Spinal cord (tissue), 10 donors: ENCODE results near the gene FXYD6. TPM values are rescaled to one million over a fixed set of nuclear protein-coding genes. Genes with fewer than 3 reads are reported as not detected.

Experiments used
- DNase-seq, 6 donors: peaks; one replicate each; pipeline versions ENCODE4 v3.0.0 to v3.0.0-alpha.2; 2013 to 2015; ENCODE audit warnings: low spot score in 6 of 6, low read depth in 4 of 6
- H3K27ac ChIP-seq: one replicate; pipeline ENCODE4 v1.5.1; 2013; ENCODE audit warnings: low read depth, low read length, control low read depth
- H3K27me3 ChIP-seq: one replicate; pipeline ENCODE4 v1.6.1; 2013; ENCODE audit warnings: low read length; ENCODE audit not compliant: control insufficient read depth, insufficient read depth
- H3K36me3 ChIP-seq: one replicate; pipeline ENCODE4 v1.6.1; 2013; ENCODE audit warnings: low read length; ENCODE audit not compliant: control insufficient read depth, insufficient read depth
- H3K4me1 ChIP-seq: one replicate; pipeline ENCODE4 v1.6.1; 2013; ENCODE audit warnings: low read length; ENCODE audit not compliant: control insufficient read depth, insufficient read depth
- H3K4me3 ChIP-seq: one replicate; pipeline ENCODE4 v1.5.1; 2013; ENCODE audit warnings: low read depth, low read length, control low read depth
- H3K9me3 ChIP-seq: one replicate; pipeline ENCODE4 v1.6.1; 2013; ENCODE audit warnings: low read length; ENCODE audit not compliant: control insufficient read depth, insufficient read depth
- WGBS: methylation state at CpG from one replicate; pipeline ENCODE4 v1.1.5; 2013; ENCODE audit warnings: missing lambda C conversion rate; ENCODE audit not compliant: insufficient coverage; 5-methylcytosine and 5-hydroxymethylcytosine counted together
- polyA plus RNA-seq, 2 donors: library from polyadenylated mRNA; unstranded; fragments of 120-200 nt; gene quantifications; one replicate each; pipeline ENCODE4 v1.2.1, GENCODE V29; 2013; ENCODE audit not compliant: insufficient read length in 2 of 2
- total RNA-seq, 2 donors: library from RNA; depleted of rRNA in 1 of 2; stranded (reverse); fragments of 120-200 nt in 1 of 2; fragments of >200 nt in 1 of 2; gene quantifications; one replicate each; pipeline versions ENCODE4 v1.2.3 to v1.2.4, GENCODE V29; 2013 to 2014
- donor health status: healthy.

Gene FXYD6
- total and polyA plus RNA-seq, 4 donors: 98.7 to 772 (median 490) TPM

GRCh38 chr11:117805045-117805444 is 71.4 kb downstream of the FXYD6 start:
- no peak for DNase-seq
- Histone ChIP-seq H3K27ac (no peak overlapping the region), H3K4me1 (peaks cover 12% of the 10 kb centered on the region), H3K9me3 (no peaks in the 10 kb centered on the region), H3K36me3 (peaks cover 2% of the 10 kb centered on the region), H3K4me3 (no peak overlapping the region), H3K27me3 (peaks cover 5% of the 10 kb centered on the region)
- no CpG with 5 or more reads among the region's 1 CpG for WGBS

GRCh38 chr11:117803896-117804295 is 72.6 kb downstream of the FXYD6 start:
- Histone ChIP-seq H3K27ac (no peak overlapping the region), H3K36me3 (peaks cover 2% of the 10 kb centered on the region), H3K27me3 (peaks cover 3% of the 10 kb centered on the region), H3K4me1 (peaks cover 5% of the 10 kb centered on the region), H3K9me3 (no peaks in the 10 kb centered on the region), H3K4me3 (no peak overlapping the region)
- WGBS: 95% methylated on average over 8 of the region's 8 CpGs
- no peak for DNase-seq

DNA sequence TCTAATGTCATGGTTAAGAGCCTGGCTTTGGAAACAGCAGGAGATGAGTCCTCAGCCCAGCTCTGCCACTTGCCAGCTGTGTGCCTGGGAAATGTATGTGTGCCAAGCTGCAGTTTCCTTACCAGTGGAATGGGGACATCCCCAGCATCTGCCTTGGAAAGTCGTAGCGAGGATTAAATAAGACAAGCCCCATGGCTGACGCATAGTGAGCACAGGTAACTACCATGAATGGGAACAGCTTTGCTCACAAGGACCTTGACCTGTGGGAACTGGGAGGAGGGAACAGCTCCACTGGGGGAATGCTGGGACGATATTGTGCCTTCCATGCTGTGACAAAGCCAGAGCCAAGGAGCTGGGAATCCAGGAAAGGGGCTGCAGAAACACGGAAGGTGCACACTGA is 76.8 kb downstream of the FXYD6 start:
- Histone ChIP-seq H3K4me1 (peaks cover 21% of the 10 kb centered on the region), H3K27me3 (peaks cover 29% of the 10 kb centered on the region), H3K36me3 (no peaks in the 10 kb centered on the region), H3K27ac (no peak overlapping the region), H3K4me3 (no peak overlapping the region), H3K9me3 (no peaks in the 10 kb centered on the region)
- peak in 1 of 6 donors; percentile 49 for DNase-seq
- WGBS: 48% methylated on average over 5 of the region's 5 CpGs

DNA sequence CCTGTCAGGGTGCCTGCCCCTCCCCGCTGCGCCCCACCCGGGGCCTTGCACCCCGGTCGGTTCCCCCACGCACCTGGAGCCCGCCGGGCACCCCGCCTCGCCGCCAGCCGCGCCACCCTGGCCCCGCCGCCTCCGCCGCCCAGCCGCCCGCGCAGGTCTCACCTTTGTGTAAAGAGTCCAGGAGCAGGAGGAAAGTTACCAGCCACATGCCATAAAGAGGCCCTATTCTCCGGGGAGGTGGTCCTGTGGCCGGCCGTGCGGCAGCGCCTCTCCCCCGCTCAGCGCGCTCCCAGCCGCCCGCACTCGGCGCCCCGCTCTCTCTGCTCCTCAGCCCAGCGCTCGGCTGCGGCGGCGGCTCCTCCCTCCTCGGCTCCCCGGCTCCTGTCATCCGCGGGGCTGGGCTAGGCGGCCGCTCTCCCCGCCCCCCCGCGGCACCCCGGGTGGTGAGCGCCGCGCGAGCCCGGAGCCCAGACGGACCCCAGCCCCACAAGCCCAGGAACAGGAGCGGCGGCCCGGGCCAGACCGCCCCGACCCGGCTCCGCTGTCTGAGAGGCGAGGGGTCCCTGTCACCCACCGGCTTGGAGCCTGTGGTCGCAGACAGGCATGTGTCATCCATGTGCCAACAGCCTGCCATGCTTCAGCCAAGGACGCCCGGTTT is 79.5 kb downstream of the FXYD6 start, which contains the start of gene DSCAML1:
DSCAML1 (minus strand) TSS at position 345 of the 658 bp plus-strand sequence; CDS start at position 208, 137 bp downstream.
- Histone ChIP-seq H3K27me3 (peaks cover 49% of the 10 kb centered on the region), H3K9me3 (no peaks in the 10 kb centered on the region), H3K36me3 (no peaks in the 10 kb centered on the region), H3K4me3 (peak within 1 kb of the TSS; percentile 52), H3K27ac (peak within 1 kb of the TSS; percentile 52), H3K4me1 (peaks cover 42% of the 10 kb centered on the region)
- DNase-seq: peak in 2 of 6 donors; percentile 79 to 80
- WGBS: under 1% methylated on average over 66 of the region's 66 CpGs

DNA sequence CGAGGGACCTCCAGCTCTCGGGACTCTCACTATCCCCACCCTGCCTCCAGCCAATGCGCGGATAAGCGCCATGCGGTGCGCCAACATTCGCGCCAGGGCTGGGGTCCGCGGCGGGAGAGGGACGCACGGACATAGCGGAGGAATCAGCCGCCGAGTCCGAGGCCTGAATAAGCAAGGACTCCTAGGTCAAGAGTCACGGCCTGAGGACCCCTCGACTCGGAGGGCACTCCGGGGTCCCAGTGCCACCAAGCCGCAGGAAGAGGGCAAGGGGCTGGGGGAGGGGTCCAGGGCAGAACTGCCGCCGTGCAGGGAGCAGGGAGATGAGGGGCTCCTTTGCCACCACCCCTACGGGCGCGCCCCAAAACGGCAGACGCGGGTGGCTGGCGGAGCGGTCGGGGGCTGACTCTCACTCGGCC is 80.0 kb downstream of the FXYD6 start:
- no peak for DNase-seq
- no peak overlapping the region for H3K27ac ChIP-seq
- H3K27me3 ChIP-seq: peaks cover 49% of the 10 kb centered on the region
- H3K9me3 ChIP-seq: no peaks in the 10 kb centered on the region
- peaks cover 44% of the 10 kb centered on the region for H3K4me1 ChIP-seq
- H3K4me3 ChIP-seq: peak overlapping the region; percentile 52
- H3K36me3 ChIP-seq: no peaks in the 10 kb centered on the region
- WGBS: under 1% methylated on average over 35 of the region's 35 CpGs

DNA sequence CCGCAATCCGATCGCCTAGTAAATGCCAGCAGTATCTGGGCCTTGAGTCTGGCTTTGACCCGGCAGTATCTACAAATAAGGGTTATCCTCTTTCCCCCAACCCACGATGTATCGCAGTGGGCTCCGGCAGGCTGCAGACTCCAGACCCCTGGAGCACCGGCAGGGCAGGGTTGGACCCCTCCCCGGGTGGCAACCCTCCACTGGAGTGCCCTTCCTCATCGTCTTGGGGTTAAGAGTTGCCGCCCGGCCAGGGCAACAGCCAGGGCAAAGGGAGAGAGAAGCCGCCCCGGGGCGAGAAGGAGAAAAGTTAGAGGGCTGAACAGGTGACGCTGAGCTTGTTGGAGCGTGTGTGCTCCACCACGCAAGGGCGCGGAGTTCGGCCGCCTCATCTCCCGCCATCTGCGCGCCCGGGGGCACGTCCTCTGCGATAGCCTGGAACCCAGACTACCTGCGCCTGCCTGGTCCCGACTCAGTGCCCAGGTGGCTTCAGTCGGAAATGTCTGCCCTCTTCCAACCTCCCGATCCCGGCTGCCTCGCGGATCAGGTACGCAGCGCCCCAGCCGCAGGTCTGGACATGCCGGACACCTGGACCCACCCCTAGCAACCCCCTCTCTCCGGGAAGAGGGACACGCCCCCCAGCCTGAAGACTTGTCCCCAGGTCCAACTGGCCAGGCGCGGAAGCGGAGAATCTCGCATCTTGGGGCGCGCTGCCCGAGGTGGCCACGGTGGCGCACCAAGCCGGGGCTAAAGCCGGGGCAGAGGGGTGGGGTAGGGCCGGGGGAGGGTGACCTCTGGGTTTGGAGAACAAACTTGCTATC is 80.6 kb downstream of the FXYD6 start:
- peaks cover 49% of the 10 kb centered on the region for H3K27me3 ChIP-seq
- no peaks in the 10 kb centered on the region for H3K9me3 ChIP-seq
- WGBS: 2% methylated on average over 53 of the region's 53 CpGs
- no peaks in the 10 kb centered on the region for H3K36me3 ChIP-seq
- H3K4me3 ChIP-seq: peak overlapping the region; percentile 52
- H3K27ac ChIP-seq: peak overlapping the region; percentile 52
- DNase-seq: no peak
- peaks cover 47% of the 10 kb centered on the region for H3K4me1 ChIP-seq

- peak in 2 of 6 donors; percentile 49 to 52 for DNase-seq
- H3K36me3 ChIP-seq: no peaks in the 10 kb centered on the region
- 32% methylated on average over 20 of the region's 29 CpGs for WGBS
- H3K27ac ChIP-seq: peak overlapping the region; percentile 52
- peaks cover 47% of the 10 kb centered on the region for H3K4me1 ChIP-seq
- no peaks in the 10 kb centered on the region for H3K9me3 ChIP-seq
- peaks cover 49% of the 10 kb centered on the region for H3K27me3 ChIP-seq
- peak overlapping the region; percentile 52 for H3K4me3 ChIP-seq
Measured at GRCh38 chr11:117794772-117795629, 81.5 kb downstream of the FXYD6 start.

DNA sequence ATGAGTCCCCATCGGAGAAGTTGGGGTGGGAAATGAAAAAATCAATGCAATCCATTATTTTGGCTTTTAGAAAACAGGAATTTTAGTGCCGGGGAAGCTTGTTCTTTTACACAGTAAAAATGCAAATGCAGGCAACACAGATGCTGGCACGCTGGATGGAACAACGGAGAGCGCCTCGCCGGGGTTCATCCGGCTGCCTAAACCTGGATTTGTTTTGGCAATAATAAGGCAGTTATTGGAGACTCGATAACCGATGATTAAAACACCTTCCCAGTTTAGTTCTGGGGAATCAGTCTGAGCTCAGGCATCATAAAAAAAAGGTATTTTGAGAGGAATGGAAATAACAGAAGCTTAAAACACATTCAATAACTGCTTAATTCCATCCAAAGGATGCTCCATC is 82.3 kb downstream of the FXYD6 start:
- DNase-seq: peak in 2 of 6 donors; percentile 60 to 82
- Histone ChIP-seq H3K4me1 (peaks cover 54% of the 10 kb centered on the region), H3K9me3 (no peaks in the 10 kb centered on the region), H3K36me3 (no peaks in the 10 kb centered on the region), H3K27me3 (peaks cover 49% of the 10 kb centered on the region), H3K27ac (no peak overlapping the region), H3K4me3 (peak overlapping the region; percentile 52)
- 17% methylated on average over 6 of the region's 10 CpGs for WGBS

DNA sequence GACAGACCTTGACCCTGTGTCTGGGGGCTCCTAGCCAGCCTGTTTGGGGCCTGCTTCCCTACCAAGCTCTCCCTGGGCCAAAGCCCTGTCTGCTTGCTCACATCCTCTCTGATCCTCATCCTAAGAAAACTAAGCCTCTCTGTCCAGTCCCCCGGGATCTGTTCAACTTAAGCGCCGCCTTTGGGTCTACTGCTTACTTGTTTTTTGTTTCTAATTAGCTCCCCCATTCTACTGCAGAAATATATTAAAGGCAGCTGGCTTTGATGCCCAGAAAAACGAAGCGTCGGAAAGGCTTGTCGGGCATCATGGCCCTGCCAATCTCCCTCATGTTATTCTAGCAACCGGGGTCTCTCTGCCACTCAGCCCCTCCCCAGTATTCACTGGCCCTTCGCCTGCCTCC is 82.9 kb downstream of the FXYD6 start:
- peaks cover 49% of the 10 kb centered on the region for H3K27me3 ChIP-seq
- H3K4me3 ChIP-seq: peak overlapping the region; percentile 5
- peak in 2 of 6 donors; percentile 60 to 66 for DNase-seq
- no peaks in the 10 kb centered on the region for H3K9me3 ChIP-seq
- peaks cover 54% of the 10 kb centered on the region for H3K4me1 ChIP-seq
- 45% methylated on average over 8 of the region's 9 CpGs for WGBS
- H3K27ac ChIP-seq: no peak overlapping the region
- no peaks in the 10 kb centered on the region for H3K36me3 ChIP-seq
